ENCODE results near the gene TTLL4.

- TF ChIP-seq POLR2A (IDR thresholded peaks at IDR 0.05) (no peak), CTCF (IDR thresholded peaks at IDR 0.05) (no peak)
Observed at GRCh38 chr2:218782528-218782844, 71.9 kb downstream of the TTLL4 start.

Data from testis (tissue), 2 donors.